Hepatic stellate cell (primary cell): ENCODE measurements around the gene TXNDC9.
"Not testable (repeated sequence)": the region's sequence is repeated elsewhere in the genome, so short reads cannot be mapped to it uniquely, and the experiment has no call there.

ENCODE experiments used
- DNase-seq: peaks from one replicate; pipeline ENCODE4 v3.0.0; 2011; ENCODE audit warnings: low spot score

Gene TXNDC9

GRCh38 chr2:99325384-99325783 is 10.7 kb downstream of the TXNDC9 start:
- DNase-seq, result no peak

DNA sequence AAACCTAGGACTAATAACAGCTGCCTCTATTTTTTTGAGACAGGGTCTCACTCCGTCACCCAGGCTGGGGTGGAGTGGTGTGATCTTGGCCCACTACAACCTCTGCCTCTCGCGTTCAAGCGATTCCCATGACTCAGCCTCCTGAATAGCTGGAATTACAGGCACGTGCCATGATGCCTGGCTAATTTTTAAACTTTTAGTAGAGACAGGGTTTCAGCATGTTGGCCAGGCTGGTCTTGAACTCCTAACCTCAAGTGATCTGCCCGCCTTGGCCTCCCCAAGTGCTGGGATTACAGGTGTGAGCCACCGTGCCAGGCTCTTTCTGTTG is 18.3 kb downstream of the TXNDC9 start:
- not testable (repeated sequence) for DNase-seq

DNA sequence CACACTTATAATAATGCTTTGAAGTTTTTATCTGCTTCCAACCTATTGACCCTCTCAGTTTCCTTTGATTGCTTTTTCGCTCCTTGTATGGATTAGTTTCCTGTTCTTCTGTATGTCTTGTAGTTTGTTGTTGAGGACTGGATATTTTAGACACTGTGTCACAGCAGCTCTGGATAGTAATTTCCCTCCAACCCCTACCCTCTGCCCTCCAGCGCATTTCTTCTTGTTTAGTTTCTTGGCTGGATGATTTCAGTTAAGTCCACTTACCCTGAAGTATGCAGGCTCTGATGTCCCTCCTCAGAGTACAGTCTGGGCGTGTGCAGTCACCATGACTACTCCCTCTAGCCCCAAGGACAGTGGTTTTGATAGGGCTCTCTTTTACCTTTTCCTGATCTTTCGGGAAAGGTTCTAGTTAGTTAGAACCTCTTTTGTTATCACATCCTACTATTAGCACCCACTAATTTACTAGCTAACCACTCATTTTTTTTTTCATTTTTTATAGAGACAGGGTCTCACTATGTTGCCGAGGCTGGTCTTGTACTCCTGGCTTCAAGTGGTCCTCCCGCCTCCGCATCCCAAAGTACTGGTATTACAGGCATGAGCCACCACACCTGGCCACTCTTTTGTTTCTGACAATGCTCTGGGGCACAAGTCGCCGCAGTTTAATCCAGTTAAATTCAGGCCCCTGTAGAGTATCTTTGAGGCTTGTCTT is 18.8 kb downstream of the TXNDC9 start:
- no peak for DNase-seq

DNA sequence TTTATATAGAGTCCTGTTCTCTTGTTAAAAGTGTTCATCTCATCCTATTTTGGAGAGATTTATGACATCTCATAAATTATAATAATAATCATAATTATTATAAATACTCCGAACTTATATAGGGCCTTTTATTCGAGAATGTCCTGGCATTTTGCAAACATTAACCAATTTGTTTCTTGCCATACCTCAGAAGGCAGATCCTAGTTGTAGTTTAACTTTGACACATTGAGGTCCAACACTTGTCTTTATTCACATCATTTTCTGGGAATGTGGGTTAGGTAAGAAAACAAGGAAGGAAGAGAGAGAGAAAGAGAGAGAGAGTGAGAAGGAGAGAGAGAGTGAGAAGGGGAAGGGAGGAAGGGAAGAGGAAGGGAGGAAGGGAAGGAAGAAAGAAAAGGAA is 35.0 kb downstream of the TXNDC9 start, which contains the start of gene LYG1:
Gene LYG1 (minus strand): TSS at position 101 of the 400 bp plus-strand sequence. CDS start 5,527 bp downstream, outside the sequence.
- not testable (repeated sequence) for DNase-seq

GRCh38 chr2:99299580-99299979 is 36.6 kb downstream of the TXNDC9 start:
- DNase-seq, result no peak

GRCh38 chr2:99297994-99298393 is 38.1 kb downstream of the TXNDC9 start:
- DNase-seq, result peak; percentile 8

- no peak for DNase-seq
Observed at GRCh38 chr2:99285526-99285925, 50.6 kb downstream of the TXNDC9 start.

GRCh38 chr2:99279969-99280695 is 56.0 kb downstream of the TXNDC9 start:
- no peak for DNase-seq

GRCh38 chr2:99278793-99279291 is 57.3 kb downstream of the TXNDC9 start:
- DNase-seq, result peak; percentile 47

DNA sequence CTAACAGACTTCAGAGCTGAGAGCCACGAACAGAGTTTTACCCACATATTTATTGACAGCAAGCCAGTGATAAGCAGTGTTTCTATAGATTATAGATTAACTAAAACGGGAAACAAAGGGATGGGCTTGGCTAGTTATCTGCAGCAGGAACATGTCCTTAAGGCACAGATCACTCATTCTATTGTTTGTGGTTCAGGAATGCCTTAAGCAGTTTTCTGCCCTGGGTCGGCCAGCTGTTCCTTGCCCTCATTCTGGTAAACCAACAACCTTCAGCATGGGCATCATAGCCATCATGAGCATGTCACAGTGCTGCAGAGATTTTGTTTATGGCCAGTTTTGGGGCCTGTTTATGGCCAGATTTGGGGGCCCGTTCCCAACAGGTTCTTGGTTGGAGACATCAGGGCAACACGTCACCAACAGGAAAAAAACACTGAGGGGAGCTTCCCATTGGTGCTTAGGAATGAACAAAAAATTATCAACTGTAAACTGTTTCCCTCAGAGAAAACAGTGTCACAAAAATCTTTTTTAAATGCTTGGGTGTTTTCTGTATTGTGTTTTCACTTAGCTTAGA is 57.9 kb downstream of the TXNDC9 start:
- DNase-seq, result not testable (repeated sequence)

GRCh38 chr2:99275882-99276281 is 60.3 kb downstream of the TXNDC9 start:
- no peak for DNase-seq
